GM18861 (cell line): ENCODE measurements around the gene GFRA3.
"Not testable (repeated sequence)": the region's sequence is repeated elsewhere in the genome, so short reads cannot be mapped to it uniquely, and the experiment has no call there.

ENCODE experiments used
- ATAC-seq: cut with Tn5 transposase; IDR thresholded peaks from one replicate; pipeline ENCODE4 v1.9.1; 2021; ENCODE audit not compliant: unreplicated experiment

The GFRA3 gene, protein sequence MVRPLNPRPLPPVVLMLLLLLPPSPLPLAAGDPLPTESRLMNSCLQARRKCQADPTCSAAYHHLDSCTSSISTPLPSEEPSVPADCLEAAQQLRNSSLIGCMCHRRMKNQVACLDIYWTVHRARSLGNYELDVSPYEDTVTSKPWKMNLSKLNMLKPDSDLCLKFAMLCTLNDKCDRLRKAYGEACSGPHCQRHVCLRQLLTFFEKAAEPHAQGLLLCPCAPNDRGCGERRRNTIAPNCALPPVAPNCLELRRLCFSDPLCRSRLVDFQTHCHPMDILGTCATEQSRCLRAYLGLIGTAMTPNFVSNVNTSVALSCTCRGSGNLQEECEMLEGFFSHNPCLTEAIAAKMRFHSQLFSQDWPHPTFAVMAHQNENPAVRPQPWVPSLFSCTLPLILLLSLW

DNA sequence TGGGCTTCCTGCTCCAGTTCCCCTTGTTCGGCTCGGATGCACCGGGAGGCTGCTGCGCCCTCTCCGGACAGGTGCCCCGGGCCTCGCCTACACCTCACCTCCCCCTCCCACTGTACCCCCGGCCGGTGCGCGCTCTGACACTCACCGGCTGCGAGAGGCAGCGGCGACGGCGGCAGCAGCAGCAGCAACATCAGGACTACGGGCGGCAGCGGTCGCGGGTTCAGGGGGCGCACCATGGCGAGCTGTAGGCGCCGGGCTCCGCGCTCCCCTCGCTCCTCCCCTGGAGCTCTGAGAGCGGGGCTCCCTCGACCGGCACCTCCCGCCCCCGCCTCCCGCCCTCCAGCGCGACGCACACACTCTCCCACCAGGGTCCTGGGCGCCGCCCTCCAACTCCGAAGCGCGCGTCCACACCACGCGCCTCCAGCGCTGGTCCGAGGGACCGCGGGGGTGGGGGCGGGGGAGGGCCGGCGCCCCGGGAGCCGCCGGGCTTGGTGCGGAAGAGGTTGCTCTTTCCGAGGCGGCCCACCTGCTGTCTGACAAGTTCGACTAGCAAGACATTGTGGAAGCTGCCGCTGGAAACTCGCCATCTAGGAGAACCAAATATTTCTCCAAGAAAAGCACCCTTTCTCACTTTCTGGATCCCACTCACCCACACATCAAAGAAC is at the start of gene GFRA3:
Gene GFRA3 (minus strand): TSS at position 433 of the 665 bp plus-strand sequence. CDS start 197 bp downstream, at position 236.
- no peak for ATAC-seq

DNA sequence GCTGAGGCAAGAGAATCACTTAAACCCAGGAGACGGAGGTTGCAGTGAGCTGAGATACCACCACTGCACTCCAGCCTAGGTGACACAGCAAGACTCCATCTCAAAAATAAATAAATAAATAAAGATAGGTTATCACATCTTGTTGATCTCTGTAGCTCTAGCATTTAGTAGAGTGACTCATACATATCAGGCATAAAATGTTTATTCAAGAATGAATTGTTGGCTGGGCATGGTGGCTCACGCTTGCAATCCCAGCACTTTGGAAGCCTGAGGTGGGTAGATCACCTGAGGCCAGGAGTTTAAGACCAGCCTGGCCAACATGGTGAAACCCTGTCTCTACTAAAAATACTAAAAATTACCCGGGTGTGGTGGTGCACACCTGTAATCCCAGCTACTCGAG is 43.8 kb upstream of the GFRA3 start:
- not testable (repeated sequence) for ATAC-seq

DNA sequence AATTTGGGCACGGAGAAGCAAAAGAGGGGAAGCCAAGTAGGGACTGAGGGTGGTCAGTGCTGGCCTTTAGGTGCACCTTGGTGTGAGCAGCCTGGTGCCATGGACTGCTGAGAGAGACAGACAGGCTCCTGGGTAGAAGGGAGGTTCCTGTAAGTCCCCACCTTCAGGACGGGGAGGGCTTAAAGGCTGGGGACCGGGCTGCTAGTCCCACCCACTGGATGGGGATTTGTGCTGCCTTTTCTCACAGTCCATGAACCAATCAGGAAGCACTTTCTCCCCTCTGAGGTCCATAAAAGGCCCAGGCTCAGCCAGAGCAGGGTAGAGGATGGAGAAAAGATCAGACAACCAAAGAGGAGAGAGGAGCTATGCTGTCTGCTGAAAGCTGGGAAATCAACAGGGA is 41.9 kb upstream of the GFRA3 start:
- ATAC-seq = no peak

DNA sequence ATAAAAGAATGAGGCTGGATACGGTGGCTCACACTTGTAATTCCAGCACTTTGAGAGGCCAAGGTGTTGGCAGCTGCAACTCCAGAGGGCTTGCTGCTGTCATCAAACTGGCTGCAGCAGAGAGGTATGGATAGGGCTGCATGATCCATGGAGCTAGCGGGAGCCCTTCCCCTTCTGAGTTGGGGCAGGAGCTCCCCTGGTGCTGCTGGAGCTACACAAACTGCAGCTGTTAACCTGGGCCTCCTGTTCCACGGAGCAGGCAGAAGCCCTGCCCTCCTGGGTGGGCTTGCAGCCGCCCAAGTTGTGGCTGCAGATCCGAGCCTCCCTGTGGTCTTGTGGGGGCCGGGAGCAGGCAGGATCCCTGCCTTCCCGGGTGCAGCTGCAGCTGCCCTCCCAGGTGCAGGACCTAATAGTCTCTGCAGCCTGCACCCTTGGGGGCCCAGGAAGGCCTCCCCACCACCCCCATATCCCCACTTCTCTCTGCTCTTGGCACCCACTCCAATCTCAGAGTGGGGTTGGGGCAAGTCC is 41.4 kb upstream of the GFRA3 start:
- no peak for ATAC-seq

DNA sequence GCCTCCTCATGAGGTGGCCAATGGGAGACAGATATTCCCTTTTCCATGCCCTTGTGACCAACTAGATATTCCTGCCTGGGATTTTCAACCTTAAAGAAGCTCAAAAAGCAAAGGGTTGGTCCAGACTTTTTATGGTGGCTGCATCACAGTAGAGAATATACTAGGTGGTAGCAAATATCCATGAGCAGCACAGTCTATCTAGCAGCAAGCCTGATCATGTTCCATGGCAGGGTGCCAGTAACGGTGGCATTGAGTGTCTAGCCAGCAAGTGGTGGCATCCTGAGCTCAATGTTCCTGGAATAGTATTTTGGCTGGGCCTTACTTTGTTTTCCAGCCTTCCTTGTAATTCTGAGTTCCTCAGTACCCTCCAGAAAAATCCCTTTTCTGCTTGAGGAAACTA is 31.4 kb upstream of the GFRA3 start:
- no peak for ATAC-seq

DNA sequence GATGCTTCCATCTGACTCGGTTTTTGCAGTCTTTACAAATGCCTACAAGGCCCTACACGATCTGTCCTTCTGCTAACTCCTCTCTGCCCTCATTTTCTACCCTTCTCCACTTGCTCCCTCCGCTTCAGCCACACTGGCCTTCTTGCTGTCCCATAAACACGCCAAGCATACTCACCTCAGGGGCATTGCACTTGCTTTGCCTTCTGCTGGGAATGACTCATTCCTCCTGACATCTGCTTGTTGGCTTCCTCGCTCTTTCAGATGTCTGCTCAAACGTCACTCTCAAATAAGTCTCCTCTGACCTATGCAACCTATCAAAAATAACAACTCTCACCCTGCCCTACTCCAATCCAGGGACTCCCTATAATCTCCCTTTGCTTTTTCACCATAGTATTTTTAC is 29.0 kb upstream of the GFRA3 start:
- ATAC-seq = no peak

DNA sequence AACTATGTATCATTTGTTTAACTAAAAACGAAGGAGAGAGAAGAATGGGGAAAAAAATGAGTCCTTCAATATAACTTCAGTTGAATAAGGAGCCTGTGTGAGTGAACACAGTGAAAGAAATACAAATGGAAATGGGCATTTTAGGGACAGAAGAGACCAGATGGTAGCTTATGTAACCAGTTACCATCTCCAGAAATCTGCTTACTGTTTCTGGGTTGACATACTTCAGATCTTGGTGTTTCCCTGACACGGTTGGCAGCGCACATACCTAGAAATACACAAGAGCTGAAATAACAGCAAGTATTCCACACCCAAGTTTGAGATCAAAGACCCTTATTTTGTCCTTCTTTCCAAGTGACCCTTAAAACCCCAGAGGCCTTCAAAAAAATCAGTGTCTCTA is 14.9 kb upstream of the GFRA3 start:
- no peak for ATAC-seq

DNA sequence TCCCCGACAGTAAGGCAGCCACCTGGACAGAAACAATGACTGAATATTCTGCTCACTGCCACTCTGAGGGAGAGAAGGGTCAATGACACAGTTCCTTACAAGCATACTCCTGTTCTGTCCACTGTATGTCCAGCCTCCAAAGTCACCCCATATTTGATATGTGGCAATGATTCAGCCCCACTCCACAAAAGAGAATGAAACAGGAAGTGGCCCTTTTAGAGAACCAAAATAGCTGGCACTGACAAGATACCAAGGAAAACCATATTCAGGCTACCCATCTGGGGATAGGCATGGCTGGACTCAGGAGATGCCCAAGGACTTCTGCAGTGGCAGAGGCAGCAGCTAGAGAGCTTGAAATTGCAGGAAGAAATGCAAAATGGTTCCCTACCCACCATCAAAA is 12.8 kb upstream of the GFRA3 start:
- ATAC-seq = no peak

DNA sequence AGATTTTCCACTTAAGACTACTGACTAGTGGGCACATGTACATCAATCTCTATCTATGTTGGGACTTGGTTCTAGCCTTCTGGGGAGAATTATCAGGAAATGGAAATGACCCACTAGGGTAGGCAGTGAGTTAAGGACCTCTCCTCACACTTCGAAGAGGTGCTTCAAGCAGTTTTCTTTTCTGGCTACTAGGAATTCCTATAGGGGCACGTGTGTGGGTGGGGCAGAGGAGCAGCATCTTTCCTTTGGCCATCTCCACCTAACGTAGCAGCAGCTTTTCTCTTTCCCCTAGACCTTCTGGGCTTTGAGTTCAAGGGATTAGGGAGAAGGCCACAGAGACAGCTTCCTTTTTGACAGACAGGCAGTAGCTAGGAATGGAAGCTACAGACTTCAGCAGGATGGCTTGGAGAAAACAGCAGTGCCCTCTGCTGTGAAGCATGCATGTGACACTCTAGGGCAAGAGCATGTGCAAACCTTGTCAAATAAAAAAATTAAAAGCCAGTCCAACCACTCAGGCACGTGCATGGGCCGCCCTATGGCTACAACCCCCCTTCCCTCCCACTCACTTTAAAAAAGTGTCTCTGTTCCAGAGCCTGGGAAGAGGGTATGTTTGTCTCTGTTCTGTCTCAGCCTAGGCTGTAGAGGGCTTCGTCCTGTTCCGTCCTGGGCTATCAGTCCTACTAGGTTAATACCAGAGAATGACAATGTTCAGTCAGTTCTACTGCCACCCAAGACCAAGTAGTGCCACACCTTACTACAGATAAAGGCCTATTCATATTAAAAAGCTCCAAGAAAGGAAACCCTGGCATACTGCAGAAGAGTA is 8.7 kb upstream of the GFRA3 start:
- no peak for ATAC-seq

DNA sequence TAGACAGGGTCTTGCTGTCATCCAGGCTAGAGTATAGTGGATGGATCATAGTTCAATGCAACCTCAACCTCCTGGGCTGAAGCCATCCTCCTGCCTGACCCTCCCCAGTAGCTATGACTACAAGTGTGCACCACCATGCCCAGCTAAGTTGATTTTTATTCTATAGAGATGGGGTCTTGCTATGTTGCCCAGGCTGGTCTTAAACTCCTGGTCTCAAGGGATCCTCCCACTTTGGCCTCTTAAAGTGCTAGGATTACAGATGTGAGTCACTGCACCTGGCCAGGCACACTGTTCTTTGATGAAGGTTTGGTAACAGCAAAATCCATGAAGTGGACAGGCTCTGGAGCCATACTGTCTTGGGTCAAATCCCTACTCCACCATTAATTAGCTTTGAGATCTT is 6.5 kb upstream of the GFRA3 start:
- ATAC-seq = no peak

DNA sequence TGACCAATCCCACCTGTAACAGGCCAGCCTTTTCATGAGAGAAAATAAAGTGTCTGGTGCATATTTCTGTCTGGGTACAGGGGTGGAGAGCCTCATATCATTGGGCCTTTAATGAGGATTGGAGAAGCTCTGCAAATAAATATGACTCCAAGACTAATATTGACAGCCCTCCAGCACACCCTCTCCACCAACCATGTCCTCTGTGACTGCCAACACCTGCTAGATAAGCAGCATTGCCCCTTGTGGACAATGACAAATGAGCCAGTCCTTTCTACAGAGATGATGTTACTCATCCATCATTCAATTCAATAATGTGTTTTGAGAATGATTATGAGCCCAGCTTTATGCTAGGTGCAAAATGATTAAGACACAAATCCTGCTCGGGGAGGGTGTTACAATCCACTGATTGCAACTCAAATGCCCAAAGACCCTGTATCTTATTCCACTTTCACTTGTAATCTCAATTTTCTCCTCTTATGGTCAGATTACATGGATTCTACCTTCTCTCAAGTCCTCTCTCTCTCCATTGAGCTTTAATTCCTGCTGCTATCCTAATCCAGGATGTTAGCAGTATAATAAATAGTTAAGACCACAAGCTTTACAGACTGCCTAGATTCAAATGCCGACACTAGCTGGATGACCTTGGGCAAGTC is 2.1 kb upstream of the GFRA3 start:
- ATAC-seq = no peak

DNA sequence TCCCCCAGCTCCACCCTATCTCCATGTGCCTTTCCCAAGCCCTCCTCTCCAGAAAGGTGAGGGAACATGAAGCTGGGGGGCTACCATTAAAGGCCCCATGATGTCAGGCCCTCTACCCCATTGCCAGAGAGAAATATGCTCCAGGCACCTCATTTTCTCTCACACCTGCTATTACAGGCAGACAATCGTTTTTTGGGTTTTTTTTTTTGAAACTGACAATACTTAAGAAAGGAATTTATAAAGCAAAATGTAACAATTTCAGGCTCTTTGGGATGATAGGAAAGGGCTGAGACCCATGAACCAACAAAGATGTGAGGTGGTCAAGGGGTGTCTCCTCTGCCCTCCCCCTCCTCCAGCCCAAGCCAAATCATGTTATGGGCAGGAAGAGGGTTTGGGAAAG is 1.5 kb upstream of the GFRA3 start:
- no peak for ATAC-seq

DNA sequence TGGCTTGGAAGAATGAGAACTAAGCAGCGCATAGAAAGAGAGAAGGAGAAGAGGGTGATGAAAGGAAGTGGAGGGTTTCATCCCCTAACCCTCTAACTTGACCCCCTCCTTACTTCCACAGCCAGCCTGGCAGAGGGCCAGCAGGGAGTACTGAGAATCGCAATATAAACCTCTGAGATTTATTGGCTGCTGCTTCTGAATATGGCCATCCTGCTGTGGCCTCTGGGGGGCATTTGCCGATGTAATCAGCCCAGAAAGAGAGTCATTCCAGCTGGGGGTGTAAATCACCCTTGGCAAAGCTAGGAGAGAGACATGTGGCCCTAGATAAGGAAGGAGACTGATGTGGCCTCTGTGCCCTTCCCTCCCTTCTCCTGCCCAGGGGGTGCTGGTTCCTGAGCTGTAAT is 960 bp upstream of the GFRA3 start:
- no peak for ATAC-seq

DNA sequence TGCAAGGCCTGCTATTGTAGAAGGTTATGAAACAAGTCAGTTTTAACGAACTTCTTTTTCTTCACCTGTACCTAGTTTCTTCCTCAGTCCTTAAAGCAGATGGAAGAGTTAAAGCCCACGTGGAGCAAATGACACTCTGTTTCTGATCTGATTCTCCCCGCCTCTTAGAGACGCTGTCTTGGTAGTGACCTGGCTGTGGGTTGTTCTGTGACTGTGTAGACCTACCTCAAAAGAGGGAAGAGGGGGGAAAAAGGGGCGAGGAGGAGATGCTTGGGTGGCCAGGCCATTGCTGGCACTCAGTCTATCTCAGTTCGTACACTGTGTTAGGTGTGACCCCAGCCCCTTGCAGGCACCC is 610 bp downstream of the GFRA3 start:
- no peak for ATAC-seq

DNA sequence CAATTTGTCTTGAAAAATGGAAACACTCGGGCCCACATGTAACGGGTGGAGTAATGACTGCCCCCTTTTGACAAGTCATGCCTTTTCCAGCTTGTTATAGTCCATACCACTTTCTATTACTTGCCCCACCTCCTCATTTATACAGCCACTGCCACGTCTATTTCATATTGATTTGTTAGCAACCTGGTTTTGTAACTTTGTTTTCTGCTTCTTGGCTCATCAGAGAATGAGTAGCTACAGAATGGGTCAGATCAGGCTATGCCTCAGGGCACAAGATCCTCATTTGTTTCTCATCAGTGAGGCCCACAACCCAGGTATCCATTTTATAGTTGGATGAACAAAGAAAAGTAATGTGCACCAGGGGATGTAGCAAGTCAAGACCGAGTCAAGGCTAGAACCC is 1.7 kb downstream of the GFRA3 start:
- no peak for ATAC-seq

DNA sequence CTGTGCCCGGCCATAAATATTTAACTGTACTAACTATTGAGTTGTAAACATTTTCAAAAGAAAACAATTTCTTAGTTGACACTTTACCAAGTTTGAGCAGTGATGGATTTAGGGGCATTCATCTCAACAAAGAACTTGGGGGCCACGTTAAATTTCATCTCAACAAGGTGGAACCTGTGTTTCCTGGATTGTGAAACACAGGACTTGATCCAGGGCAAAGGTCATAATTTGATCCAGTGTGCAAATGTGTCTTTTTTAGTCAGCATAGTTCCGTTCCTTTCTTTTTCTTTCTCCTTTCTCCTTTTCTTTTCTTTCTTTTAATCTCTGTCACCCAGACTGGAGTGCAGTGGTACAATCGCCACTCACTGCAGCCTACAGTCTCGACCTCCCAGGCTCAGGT is 3.1 kb downstream of the GFRA3 start:
- no peak for ATAC-seq

DNA sequence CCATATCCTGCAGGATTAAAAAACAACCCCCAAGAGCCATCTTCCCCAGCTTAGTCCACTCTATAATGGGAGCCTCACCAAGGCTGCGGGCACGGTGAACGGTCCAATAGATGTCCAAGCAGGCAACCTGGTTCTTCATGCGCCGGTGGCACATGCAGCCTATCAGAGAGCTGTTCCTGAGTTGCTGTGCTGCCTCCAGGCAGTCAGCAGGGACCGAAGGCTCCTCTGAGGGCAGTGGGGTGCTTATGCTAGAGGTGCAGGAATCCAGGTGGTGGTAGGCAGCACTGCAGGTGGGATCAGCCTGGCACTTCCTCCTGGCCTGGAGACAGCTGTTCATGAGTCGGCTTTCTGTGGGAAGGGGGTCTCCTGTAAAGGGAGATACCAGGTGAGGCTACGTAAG is 10.2 kb downstream of the GFRA3 start:
- no peak for ATAC-seq

DNA sequence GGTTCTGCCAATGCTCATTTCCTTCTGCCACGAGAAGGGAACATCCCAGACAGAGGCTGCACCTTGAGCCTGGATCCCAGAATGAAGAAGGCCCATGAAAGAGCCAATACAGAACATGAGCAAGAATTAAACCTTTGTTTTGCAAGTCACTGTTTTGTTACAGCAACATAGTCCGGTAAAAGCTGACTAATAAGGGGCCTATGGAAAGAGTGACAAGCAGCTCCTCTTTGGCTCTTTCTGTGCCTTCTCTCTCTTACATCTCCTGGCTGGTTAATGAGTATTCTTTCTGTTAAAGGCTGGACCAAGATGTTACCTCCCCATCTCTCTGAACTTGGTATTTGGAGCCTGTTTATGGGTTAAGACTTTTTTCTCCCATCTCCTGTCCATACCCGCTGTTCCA is 10.8 kb downstream of the GFRA3 start:
- ATAC-seq = no peak

DNA sequence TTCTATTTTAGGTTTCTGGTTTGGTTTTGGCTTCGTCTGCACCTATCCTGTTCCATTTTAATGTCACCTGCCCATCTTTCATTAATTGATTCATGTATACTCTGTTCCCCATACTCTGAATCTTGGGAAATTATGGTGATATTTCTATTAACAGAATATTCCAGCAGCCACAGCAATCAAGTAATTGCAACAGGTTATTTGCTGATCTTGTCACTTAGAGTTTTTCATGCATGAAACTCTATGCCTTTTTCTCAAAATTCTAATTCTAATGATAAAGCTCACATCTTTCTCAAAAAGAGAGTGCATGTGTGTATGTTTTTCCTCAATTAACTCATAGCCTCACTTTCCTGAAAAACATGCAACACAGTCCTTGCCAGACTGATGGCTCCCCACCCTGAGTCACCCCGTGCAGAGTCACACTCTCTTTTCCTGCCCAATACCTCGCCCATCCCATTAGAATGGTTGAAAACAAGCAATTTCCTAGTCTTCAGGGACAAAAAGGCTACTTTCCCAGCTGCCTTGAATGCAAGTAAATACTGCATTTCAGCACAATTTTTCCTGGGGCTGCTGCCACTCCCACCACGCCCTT is 15.6 kb downstream of the GFRA3 start:
- ATAC-seq = no peak

DNA sequence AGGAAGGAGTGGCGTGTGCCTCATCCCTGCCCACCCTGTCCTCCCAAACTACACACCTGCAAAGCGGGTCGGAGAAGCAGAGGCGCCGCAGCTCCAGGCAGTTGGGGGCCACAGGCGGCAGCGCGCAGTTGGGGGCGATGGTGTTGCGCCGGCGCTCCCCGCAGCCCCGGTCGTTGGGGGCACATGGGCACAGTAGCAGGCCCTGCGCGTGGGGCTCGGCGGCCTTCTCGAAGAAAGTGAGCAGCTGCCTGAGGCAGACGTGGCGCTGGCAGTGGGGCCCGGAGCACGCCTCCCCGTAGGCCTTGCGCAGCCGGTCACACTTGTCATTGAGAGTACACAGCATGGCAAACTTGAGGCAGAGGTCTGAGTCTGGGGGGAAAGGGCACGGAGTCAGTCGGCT is 16.8 kb downstream of the GFRA3 start:
- no peak for ATAC-seq

DNA sequence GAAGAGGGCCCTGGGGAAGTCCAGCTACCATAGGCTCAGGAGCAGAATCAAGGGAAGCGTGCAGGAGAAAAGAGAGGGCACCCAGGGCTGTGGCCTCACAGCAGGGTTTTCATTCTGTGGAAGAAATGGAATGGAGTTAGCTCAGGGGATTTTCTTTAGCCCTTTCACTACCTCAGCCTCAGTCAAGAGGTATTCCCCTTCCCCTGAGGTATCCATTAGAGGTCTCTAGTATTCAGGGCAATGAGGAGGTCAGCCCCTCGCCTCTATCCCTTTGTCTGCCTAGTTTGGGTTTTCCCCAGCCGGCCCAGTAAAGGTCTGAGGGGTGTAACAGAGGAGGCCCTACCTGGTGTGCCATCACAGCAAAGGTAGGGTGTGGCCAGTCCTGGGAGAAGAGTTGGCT is 21.5 kb downstream of the GFRA3 start:
- no peak for ATAC-seq
